Measurements from ENCODE around the gene PHLDB2. TPM values are rescaled to one million over a fixed set of nuclear protein-coding genes. Genes with fewer than 3 reads are reported as not detected.

The PHLDB2 gene
- total RNA-seq, 4 donors from 2014 or later, result 12.9 to 34.7 (median 27.1) TPM

DNA sequence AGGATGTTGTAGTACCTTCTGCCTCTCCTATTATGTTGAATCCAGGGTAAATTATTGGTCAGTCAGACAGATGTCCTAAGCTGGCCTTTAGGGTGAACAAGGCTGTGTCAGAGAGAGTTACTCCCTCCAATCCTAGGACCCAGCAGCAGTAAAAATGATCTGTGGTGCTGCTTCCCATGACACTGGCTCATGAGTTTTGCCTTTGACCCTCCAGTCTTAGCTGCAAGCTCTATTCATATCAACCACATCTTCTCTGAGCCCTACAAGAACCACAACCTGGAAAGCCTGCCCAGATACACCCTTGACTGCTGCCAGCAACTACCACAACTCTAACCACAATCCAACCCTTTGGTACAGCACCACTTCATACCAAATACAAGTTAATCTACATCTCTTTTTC, 27.2 kb upstream of the PHLDB2 start:
- TF ChIP-seq CTCF (IDR thresholded peaks at IDR 0.05) (no peak), POLR2A (IDR thresholded peaks at IDR 0.05) (no peak)
- Histone ChIP-seq H3K27ac (no peak overlapping the region), H3K9me3 (no peaks in the 10 kb centered on the region), H3K36me3 (no peaks in the 10 kb centered on the region), H3K27me3 (no peaks in the 10 kb centered on the region), H3K4me1 (no peaks in the 10 kb centered on the region), H3K4me3 (replicated peaks in 1 of 3) (no peak overlapping the region)
- DNase-seq, result no peak
- intact Hi-C loops (cut with DNase I), result no loop called here

- Histone ChIP-seq H3K4me3 (replicated peaks in 1 of 3) (no peak overlapping the region), H3K9me3 (no peaks in the 10 kb centered on the region), H3K36me3 (no peaks in the 10 kb centered on the region), H3K27me3 (no peaks in the 10 kb centered on the region), H3K27ac (no peak overlapping the region), H3K4me1 (no peaks in the 10 kb centered on the region)
- intact Hi-C loops (cut with DNase I), result no loop called here
- TF ChIP-seq POLR2A (IDR thresholded peaks at IDR 0.05) (no peak), CTCF (IDR thresholded peaks at IDR 0.05) (no peak)
- DNase-seq, result no peak
- 57% methylated on average over 3 of the region's 3 CpGs for WGBS, 2 donors
Observed at GRCh38 chr3:111837112-111837511, 22.0 kb upstream of the PHLDB2 start.

GRCh38 chr3:111838133-111838532, 20.9 kb upstream of the PHLDB2 start:
- Histone ChIP-seq H3K27ac (no peak overlapping the region), H3K27me3 (no peaks in the 10 kb centered on the region), H3K36me3 (no peaks in the 10 kb centered on the region), H3K4me3 (replicated peaks in 1 of 3) (no peak overlapping the region), H3K9me3 (no peaks in the 10 kb centered on the region), H3K4me1 (no peaks in the 10 kb centered on the region)
- intact Hi-C loops (cut with DNase I), result no loop called here
- TF ChIP-seq POLR2A (IDR thresholded peaks at IDR 0.05), result no peak
- TF ChIP-seq CTCF (IDR thresholded peaks at IDR 0.05), result no peak
- WGBS, 2 donors, result 86 to 91% methylated on average over 5 of the region's 5 CpGs
- DNase-seq, result no peak

GRCh38 chr3:111846039-111846438, 13.0 kb upstream of the PHLDB2 start:
- no peaks in the 10 kb centered on the region for H3K27me3 ChIP-seq
- H3K27ac ChIP-seq, result no peak overlapping the region
- TF ChIP-seq CTCF (IDR thresholded peaks at IDR 0.05) (no peak), POLR2A (IDR thresholded peaks at IDR 0.05) (no peak)
- H3K9me3 ChIP-seq, result no peaks in the 10 kb centered on the region
- H3K4me3 ChIP-seq (replicated peaks in 1 of 3), result no peak overlapping the region
- H3K36me3 ChIP-seq, result no peaks in the 10 kb centered on the region
- 79 to 94% methylated on average over 1 of the region's 1 CpG for WGBS, 2 donors
- no peaks in the 10 kb centered on the region for H3K4me1 ChIP-seq
- intact Hi-C loops (cut with DNase I), result no loop called here
- no peak for DNase-seq

GRCh38 chr3:111846717-111847116, 12.3 kb upstream of the PHLDB2 start:
- Histone ChIP-seq H3K27ac (no peak overlapping the region), H3K9me3 (no peaks in the 10 kb centered on the region), H3K27me3 (no peaks in the 10 kb centered on the region), H3K4me3 (replicated peaks in 1 of 3) (no peak overlapping the region), H3K36me3 (no peaks in the 10 kb centered on the region), H3K4me1 (no peaks in the 10 kb centered on the region)
- no peak for TF ChIP-seq POLR2A (IDR thresholded peaks at IDR 0.05)
- TF ChIP-seq CTCF (IDR thresholded peaks at IDR 0.05), result no peak
- DNase-seq, result no peak
- intact Hi-C loops (cut with DNase I), result no loop called here
- WGBS, 2 donors, result 59 to 63% methylated on average over 2 of the region's 2 CpGs
